Fibroblast of villous mesenchyme (primary cell): ENCODE results near the gene KCNH1. TPM values are rescaled to one million over a fixed set of nuclear protein-coding genes. Genes with fewer than 3 reads are reported as not detected.

ENCODE experiments used
- DNase-seq: peaks from one replicate; pipeline ENCODE4 v3.0.0-alpha.2; 2010; ENCODE audit warnings: low read depth
- H3K4me3 ChIP-seq: 2 replicates; pipeline ENCODE4 v1.5.1; 2011; ENCODE audit warnings: low read depth, mild to moderate bottlenecking, low read length
- CTCF ChIP-seq: IDR thresholded peaks from 2 replicates; pipeline ENCODE4 v1.5.1; 2012; ENCODE audit warnings: low read depth, mild to moderate bottlenecking, low read length; ENCODE audit not compliant: insufficient read depth
- total RNA-seq: library from RNA; depleted of rRNA; stranded (reverse); fragments of >200 nt; gene quantifications from 2 replicates; pipeline ENCODE4 v1.2.3, GENCODE V29; 2012

The KCNH1 gene
- total RNA-seq, 1 donor: 11.2 TPM

GRCh38 chr1:210901981-210902770 is 231.8 kb downstream of the KCNH1 start:
- DNase-seq: no peak
- H3K4me3 ChIP-seq: no peak overlapping the region
- TF ChIP-seq CTCF: no peak

GRCh38 chr1:210900820-210901219 is 233.1 kb downstream of the KCNH1 start:
- H3K4me3 ChIP-seq: no peak overlapping the region
- no peak for TF ChIP-seq CTCF
- no peak for DNase-seq

GRCh38 chr1:210900079-210900478 is 233.9 kb downstream of the KCNH1 start:
- no peak for TF ChIP-seq CTCF
- no peak overlapping the region for H3K4me3 ChIP-seq
- DNase-seq: no peak

- DNase-seq: no peak
- TF ChIP-seq CTCF: no peak
- no peak overlapping the region for H3K4me3 ChIP-seq
Observed at GRCh38 chr1:210899676-210900075, 234.3 kb downstream of the KCNH1 start.

GRCh38 chr1:210898473-210898872 is 235.5 kb downstream of the KCNH1 start:
- H3K4me3 ChIP-seq: no peak overlapping the region
- TF ChIP-seq CTCF: no peak
- no peak for DNase-seq

- no peak overlapping the region for H3K4me3 ChIP-seq
- TF ChIP-seq CTCF: no peak
- peak; percentile 48 for DNase-seq
Observed at GRCh38 chr1:210883821-210884220, 250.1 kb downstream of the KCNH1 start.
